ENCODE data around the gene GSN. TPM values are rescaled to one million over a fixed set of nuclear protein-coding genes. Genes with fewer than 3 reads are reported as not detected.

Gene GSN
- total and polyA plus RNA-seq, 10 of the 15 experiments (the other 5 are each of a cell fraction or from before 2014, with no cell fraction given) = 0.66 to 9.2 (median 6.2) TPM

DNA sequence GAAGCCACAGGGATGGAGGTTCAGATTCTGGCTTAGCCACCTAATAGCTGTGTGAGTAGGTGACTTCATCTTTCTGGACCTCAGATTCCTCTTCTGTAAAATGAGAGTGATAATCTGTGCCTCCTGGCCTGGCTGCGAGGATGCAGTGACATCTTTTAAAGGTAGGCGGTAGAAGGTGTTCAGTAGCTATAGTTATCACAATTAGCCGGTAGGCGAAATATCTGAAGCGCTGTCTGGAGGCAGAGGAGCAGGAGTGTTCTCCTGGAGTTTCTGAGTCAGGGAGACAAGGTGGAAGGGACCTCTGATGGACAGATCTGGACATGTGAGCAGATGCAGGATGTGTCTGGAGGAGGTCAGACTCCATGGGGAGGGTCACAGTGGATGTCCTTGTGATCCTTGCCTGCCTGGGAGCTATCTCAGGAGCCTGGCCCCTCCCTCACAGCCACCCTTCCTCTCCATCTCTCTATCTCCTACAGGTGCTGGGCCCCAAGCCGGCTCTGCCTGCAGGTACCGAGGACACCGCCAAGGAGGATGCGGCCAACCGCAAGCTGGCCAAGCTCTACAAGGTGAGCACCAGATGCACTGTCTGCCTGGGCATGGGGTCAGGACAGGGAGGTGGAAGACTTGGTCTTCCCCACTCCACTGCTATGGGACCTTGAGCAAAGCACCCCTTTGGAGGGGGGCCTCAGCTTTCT lies 45.6 kb downstream of the GSN start:
- ChIA-PET SMC1A (ENCODE audit: uncharacterized antibody, unreplicated experiment) (interaction anchor here (0.8 to 9.5 kb wide), 4 partner anchors 87 to 727 kb away, joined by 3 to 147 read pairs (median 4); no protein-coding TSS in a partner anchor), RAD21 (ENCODE audit: unreplicated experiment) (no interaction called here), CTCF (interaction anchor here (0.7 to 10.7 kb wide), 4 partner anchors 35 to 101 kb away, joined by 3 to 318 read pairs (median 17); no protein-coding TSS in a partner anchor), POLR2A (no interaction called here)
- in situ Hi-C loops (cut with MboI) (no loop called here), intact Hi-C loops (cut with micrococcal nuclease; ENCODE audit: unreplicated experiment) (no loop called here)
- no peaks in the 10 kb centered on the region for H3K27me3 ChIP-seq (replicated peaks in 1 of 2; ENCODE audit: control insufficient read depth in 2 of 2, insufficient read depth in 2 of 2, low read length in 1 of 2)
- no peaks in the 10 kb centered on the region for H3K79me2 ChIP-seq (ENCODE audit: control insufficient read depth, insufficient read depth, low read length)
- TF ChIP-seq MYC (IDR thresholded peaks at IDR 0.05; ENCODE audit: insufficient read depth, insufficient read length, insufficient replicate concordance, low read length, severe bottlenecking) = no peak
- TF ChIP-seq, protein P1, sequence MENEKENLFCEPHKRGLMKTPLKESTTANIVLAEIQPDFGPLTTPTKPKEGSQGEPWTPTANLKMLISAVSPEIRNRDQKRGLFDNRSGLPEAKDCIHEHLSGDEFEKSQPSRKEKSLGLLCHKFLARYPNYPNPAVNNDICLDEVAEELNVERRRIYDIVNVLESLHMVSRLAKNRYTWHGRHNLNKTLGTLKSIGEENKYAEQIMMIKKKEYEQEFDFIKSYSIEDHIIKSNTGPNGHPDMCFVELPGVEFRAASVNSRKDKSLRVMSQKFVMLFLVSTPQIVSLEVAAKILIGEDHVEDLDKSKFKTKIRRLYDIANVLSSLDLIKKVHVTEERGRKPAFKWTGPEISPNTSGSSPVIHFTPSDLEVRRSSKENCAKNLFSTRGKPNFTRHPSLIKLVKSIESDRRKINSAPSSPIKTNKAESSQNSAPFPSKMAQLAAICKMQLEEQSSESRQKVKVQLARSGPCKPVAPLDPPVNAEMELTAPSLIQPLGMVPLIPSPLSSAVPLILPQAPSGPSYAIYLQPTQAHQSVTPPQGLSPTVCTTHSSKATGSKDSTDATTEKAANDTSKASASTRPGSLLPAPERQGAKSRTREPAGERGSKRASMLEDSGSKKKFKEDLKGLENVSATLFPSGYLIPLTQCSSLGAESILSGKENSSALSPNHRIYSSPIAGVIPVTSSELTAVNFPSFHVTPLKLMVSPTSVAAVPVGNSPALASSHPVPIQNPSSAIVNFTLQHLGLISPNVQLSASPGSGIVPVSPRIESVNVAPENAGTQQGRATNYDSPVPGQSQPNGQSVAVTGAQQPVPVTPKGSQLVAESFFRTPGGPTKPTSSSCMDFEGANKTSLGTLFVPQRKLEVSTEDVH (IDR thresholded peaks at IDR 0.05; ENCODE audit: low read depth, partially characterized antibody) = no peak
- TF ChIP-seq, protein P2, sequence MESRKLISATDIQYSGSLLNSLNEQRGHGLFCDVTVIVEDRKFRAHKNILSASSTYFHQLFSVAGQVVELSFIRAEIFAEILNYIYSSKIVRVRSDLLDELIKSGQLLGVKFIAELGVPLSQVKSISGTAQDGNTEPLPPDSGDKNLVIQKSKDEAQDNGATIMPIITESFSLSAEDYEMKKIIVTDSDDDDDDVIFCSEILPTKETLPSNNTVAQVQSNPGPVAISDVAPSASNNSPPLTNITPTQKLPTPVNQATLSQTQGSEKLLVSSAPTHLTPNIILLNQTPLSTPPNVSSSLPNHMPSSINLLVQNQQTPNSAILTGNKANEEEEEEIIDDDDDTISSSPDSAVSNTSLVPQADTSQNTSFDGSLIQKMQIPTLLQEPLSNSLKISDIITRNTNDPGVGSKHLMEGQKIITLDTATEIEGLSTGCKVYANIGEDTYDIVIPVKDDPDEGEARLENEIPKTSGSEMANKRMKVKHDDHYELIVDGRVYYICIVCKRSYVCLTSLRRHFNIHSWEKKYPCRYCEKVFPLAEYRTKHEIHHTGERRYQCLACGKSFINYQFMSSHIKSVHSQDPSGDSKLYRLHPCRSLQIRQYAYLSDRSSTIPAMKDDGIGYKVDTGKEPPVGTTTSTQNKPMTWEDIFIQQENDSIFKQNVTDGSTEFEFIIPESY (IDR thresholded peaks at IDR 0.05) = no peak
- no peak for TF ChIP-seq KLF5 (IDR thresholded peaks at IDR 0.05; ENCODE audit: partially characterized antibody)
- H3K4me3 ChIP-seq = no peak overlapping the region
- H3K36me3 ChIP-seq (ENCODE audit: control insufficient read depth in 2 of 2, insufficient read depth in 2 of 2, low read length in 1 of 2) = no peaks in the 10 kb centered on the region
- FAIRE-seq (no peak), ATAC-seq (no peak), DNase-seq (ENCODE audit: low read depth, low spot score) (no peak)
- no peak overlapping the region for H2AFZ ChIP-seq (ENCODE audit: control insufficient read depth, low read depth, low read length)
- H3K4me1 ChIP-seq (ENCODE audit: control insufficient read depth, insufficient read depth, low read length) = no peaks in the 10 kb centered on the region
- no TSS peak for BruUV-seq (replicated peaks)
- no peaks in the 10 kb centered on the region for H3K9me3 ChIP-seq (replicated peaks; ENCODE audit: control insufficient read depth, insufficient read depth, low read length)
- H3K27ac ChIP-seq (ENCODE audit: control insufficient read depth, insufficient read depth) = no peak overlapping the region
- H4K20me1 ChIP-seq (ENCODE audit: control insufficient read depth, insufficient read depth) = no peaks in the 10 kb centered on the region
- 95% methylated on average over 10 of the region's 10 CpGs for WGBS (ENCODE audit: insufficient coverage, insufficient replicate concordance, low lambda C conversion rate, missing lambda C conversion rate)
- H3K9ac ChIP-seq (ENCODE audit: control insufficient read depth, insufficient read depth, low read length) = no peak overlapping the region
- H3K4me2 ChIP-seq (ENCODE audit: control insufficient read depth, insufficient read depth) = no peak overlapping the region
